Measurements from ENCODE around the gene PRSS8.
"Not testable (repeated sequence)": the region's sequence is repeated elsewhere in the genome, so short reads cannot be mapped to it uniquely, and the experiment has no call there.

The PRSS8 gene

DNA sequence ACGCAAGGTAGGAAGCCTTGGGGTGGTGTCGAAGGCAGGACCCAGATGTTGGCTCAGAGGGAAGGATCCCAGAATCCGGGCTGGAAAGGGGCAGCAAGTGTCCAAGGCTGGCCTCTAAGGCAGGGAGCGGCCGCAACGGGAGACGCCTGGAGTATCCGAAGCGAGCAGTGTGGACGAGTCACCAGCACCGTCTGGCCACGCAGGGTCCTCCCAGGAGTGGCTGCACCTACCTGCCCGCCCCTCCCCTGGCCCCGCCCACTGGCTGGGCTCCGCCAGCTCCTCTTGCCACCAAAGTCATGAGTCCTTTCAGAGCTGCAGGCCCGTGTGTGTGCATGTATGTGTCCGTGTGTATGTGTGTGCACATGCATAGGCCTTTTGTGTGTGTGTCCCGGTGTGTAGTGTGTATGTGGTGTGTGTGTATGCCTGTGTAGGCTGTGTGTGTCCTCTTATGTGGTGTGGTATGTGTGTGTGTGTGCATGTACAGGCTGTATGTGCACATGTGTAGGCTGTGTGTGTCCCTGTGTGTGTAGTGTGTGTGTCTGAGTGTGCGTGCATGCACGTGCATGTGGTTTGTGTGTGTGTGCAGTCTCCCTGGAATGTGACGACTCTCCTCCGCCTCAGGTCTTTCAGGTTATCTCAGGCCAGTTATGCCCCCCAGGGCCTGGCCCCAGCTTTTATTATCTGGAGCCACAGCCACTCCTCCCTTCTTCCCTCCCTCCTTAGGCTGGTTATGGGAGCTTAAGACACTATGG lies at the start of gene PRSS8:
TSS of gene PRSS8 (minus strand) at position 193 of the 752 bp plus-strand sequence. CDS start 229 bp downstream, outside the sequence.
- no peak for DNase-seq

DNA sequence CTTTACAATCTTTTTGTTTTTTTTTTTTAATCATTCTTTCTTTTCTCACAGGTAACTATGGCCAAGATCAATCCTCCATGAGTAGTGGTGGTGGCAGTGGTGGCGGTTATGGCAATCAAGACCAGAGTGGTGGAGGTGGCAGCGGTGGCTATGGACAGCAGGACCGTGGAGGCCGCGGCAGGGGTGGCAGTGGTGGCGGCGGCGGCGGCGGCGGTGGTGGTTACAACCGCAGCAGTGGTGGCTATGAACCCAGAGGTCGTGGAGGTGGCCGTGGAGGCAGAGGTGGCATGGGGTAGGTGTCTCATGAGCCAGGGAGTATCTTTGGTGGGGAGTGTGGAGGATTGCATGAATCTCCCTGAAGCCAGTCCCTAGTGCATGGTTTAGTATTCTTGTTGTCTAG lies 49.4 kb upstream of the PRSS8 start:
- no peak for DNase-seq

DNA sequence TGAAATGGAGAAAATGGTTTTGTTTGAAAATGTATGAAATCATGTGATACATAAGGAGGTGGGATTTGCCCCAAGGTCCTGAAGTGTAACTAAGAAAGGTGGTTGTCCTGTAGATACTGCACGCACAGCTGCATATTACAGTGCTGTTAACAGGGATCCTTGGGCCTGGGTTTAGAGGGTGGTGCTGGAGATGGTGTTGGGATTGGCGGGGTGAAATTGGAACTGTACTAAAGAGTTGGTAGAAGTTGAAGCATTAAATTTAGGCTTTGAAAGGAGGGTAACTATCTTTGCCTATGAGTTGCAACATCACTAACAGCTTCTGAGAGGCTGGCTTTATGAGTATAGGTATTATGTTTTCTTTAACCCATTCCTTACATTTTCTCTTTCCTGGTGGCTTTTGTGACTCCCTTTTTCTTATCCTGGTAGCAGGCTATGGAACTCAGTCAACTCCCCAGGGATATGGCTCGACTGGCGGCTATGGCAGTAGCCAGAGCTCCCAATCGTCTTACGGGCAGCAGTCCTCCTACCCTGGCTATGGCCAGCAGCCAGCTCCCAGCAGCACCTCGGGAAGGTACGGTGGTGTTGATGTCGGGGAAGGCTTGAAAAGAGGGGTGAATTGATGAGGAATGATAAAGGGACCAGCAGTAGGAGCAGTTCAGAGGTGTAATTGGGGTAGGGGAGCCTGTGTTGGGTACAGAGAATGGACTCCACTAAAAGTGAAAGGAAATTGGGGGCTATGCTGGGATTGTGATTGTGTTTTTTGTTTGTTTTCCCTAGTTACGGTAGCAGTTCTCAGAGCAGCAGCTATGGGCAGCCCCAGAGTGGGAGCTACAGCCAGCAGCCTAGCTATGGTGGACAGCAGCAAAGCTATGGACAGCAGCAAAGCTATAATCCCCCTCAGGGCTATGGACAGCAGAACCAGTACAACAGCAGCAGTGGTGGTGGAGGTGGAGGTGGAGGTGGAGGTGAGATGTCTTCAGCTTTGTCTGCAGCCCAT lies 48.2 kb upstream of the PRSS8 start:
- DNase-seq, result no peak

DNA sequence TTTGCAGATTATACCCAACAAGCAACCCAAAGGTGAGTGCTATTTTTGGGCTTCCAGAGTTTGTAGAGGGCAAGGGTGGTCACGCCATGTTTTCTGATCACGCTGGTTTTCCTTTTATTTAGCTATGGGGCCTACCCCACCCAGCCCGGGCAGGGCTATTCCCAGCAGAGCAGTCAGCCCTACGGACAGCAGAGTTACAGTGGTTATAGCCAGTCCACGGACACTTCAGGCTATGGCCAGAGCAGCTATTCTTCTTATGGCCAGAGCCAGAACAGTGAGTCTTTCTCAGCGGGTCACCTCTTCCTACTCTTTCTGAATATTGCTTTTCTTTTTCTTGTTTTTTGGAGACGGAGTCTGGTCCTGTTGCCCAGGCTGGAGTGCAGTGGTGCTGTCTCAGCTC lies 46.9 kb upstream of the PRSS8 start:
- no peak for DNase-seq

GRCh38 chr16:31181102-31181830 lies 45.7 kb upstream of the PRSS8 start:
- DNase-seq, result no peak

GRCh38 chr16:31179747-31180459 lies 44.4 kb upstream of the PRSS8 start, which contains the start of gene FUS:
FUS (plus strand) TSS chr16:31180139; CDS start chr16:31180215, 76 bp downstream.
- DNase-seq, result peak; percentile 96

DNA sequence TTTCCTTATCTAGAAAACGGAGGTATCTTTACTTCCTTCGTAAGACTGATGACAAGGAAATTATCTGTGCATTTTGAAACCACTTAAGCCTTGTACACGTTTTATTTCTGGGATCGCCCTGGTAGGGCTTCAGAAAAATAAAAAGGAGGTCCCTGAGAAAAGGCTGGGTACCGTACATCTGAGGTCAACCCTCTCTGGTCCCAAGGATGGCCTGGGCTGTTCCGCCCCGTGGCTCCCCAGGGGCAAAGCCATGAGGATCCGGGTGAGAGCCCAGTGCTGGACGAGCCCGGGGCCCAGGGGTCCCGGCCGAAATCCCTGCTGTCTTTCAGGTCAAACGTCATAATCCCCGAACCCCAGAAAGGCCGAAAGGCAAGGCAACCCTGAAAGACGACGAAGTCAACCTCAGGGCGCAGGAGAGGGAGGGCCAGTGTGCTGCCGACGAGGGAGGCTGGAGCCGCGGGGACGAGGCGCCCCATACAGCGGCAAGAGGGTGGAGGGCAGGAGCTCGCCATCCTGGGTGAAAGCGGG lies 43.8 kb upstream of the PRSS8 start:
- no peak for DNase-seq

DNA sequence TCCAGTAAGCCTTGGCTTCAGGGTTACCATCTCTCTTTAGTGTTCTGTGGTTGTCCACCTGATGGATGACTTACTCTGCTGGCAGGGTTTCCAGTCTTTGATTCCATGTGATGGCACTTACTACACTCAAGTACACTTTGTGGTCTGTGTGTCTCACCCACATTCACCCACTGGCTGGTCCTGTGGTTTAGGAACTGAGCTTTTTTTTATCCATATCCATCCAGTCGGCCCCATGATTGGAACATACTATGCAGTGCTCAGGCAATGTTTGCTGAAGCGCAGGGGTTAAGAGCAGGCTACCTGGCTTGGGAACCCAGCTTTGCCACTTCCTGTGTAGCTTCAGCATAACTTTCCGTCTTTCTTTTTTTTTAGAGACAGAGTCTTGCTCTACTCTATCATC lies 41.6 kb upstream of the PRSS8 start:
- DNase-seq, result peak; percentile 23

- peak; percentile 29 for DNase-seq
Measured at GRCh38 chr16:31170048-31170447, 34.5 kb upstream of the PRSS8 start.

- no peak for DNase-seq
Measured at GRCh38 chr16:31168848-31169247, 33.3 kb upstream of the PRSS8 start.

DNA sequence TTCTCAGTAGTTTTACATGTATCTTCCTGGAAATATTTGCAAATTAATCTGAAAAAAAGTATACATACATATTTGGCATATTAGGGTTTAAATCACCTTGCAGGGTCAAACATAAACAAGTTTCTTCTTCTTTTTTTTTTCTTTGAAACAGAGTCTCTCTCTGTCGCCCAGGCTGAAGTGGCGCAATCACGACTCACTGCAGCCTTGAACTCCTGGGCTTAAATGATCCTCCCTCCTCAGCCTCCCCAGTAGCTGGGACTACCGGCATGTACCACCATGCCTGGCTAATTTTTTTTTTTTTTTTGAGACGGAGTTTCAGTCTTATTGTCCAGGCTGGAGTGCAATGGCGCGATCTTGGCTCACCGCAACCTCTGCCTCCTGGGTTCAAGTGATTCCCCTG lies 31.8 kb upstream of the PRSS8 start:
- DNase-seq, result no peak

GRCh38 chr16:31157136-31157535 lies 21.6 kb upstream of the PRSS8 start:
- no peak for DNase-seq

DNA sequence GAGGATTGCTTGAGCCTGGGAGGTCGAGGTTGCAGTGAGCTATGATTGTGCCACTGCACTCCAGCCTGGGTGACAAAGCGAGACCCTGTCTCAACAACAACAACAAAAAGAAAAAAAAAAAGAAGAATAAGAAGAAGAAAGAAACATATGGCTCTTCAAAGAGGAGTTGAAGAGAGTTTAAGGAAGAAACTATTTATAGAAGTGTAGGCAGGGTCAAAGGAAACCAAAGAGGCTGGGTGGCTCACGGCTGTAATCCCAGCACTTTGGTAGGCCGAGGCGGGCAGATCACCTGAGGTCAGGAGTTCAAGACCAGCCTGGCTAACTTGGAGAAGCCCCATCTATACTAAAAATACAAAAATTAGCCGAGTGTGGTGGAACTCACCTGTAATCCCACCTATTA lies 15.4 kb upstream of the PRSS8 start:
- DNase-seq, result not testable (repeated sequence)

- DNase-seq, result no peak
Measured at GRCh38 chr16:31149894-31150890, 14.7 kb upstream of the PRSS8 start, which contains the start of gene PRSS36. PRSS36 (minus strand) TSS chr16:31150066; CDS start chr16:31150035, 31 bp downstream.

GRCh38 chr16:31149332-31149731 lies 13.8 kb upstream of the PRSS8 start:
- DNase-seq, result no peak

- DNase-seq, result no peak
Measured at GRCh38 chr16:31148896-31149295, 13.4 kb upstream of the PRSS8 start.

- no peak for DNase-seq
Measured at GRCh38 chr16:31148281-31148728, 12.8 kb upstream of the PRSS8 start.

DNA sequence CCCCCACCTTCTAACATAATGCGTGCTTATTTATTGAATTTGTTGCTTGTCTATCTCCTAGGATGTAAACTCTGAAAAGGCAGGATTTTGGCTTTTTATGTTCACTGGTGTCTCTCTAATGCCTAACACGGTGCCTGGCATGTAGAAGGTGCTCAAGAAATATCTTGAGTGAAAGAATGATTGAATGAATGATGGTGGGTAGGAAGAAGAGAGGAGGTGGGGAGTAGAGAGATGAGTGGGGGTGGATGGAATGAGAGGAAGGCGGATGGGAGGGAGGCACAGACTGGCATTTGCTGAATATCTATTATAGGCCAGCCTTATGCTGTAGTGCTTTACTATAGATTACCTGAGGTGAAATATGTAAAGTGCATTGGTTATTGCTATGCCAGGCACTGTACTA lies 12.0 kb upstream of the PRSS8 start:
- no peak for DNase-seq

DNA sequence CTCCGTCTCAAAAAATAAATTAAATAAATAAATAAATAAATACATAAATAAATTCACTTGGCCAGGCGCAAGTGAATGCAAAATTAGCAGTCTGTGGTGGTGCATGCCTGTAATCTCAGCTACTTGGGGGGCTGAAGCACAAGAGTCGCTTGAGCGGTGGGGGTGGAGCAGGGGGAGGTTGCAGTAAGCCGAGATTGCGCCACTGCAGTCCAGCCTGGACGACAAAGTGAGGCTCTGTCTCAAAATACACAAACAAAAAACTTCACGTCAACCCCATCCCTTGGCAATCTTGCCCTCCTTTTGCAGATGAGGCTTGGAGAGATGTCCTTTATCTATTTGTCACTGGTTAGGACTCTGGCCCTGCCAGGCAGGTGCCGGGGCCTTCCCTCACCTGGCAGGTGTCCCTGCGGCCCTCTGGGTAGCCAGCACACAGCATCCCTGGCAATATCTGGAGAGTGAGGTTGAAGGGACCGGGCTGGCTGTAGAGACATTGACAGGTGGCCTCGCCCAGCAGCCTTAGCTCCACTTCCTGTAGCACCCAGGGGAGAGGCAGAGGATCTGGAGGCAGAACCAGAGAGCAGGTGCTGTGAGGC lies 10.0 kb upstream of the PRSS8 start:
- DNase-seq, result peak; percentile 62

DNA sequence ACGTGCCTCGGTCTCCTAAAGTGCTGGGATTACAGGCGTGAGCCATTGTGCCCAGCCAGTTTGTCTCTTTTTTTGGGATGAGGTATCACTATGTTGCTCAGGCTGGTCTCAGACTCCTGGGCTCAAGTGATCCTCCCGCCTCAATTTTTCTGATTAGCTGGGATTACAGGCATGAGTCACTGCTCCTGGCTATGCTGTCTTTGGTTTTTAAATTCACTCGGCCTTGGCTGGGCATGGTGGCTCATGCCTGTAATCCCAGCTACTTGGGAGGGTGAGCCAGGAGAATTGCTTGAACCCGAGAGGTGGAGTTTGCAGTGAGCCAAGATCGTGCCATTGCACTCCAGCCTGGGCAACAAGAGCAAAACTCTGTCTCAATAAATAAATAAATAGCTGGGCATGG lies 8.9 kb upstream of the PRSS8 start:
- not testable (repeated sequence) for DNase-seq

All from NCI-H510A treated with DMSO at 0.1 percent for 48 hours (cell line).